Measurements from ENCODE around the gene CREBRF.
A peak's percentile ranks its signal among the peaks of the same experiment; 100 is the strongest.
"Not testable (repeated sequence)": the region's sequence is repeated elsewhere in the genome, so short reads cannot be mapped to it uniquely, and the experiment has no call there.

The CREBRF gene

GRCh38 chr5:173093606-173094005 lies 37.5 kb downstream of the CREBRF start:
- no peak for DNase-seq

- no peak for DNase-seq
These were observed 38.0 kb downstream of the CREBRF start for GRCh38 chr5:173094012-173094661.

- no peak for DNase-seq
These were observed 42.6 kb downstream of the CREBRF start for GRCh38 chr5:173098787-173099186.

- DNase-seq: no peak
These were observed 43.3 kb downstream of the CREBRF start for GRCh38 chr5:173099461-173099860.

GRCh38 chr5:173101245-173101644 lies 45.1 kb downstream of the CREBRF start:
- no peak for DNase-seq

GRCh38 chr5:173103411-173103810 lies 47.3 kb downstream of the CREBRF start:
- no peak for DNase-seq

GRCh38 chr5:173108914-173109313 lies 52.8 kb downstream of the CREBRF start:
- DNase-seq: no peak

GRCh38 chr5:173114536-173114935 lies 58.4 kb downstream of the CREBRF start:
- no peak for DNase-seq

- no peak for DNase-seq
These were observed 63.6 kb downstream of the CREBRF start for GRCh38 chr5:173119719-173120118.

GRCh38 chr5:173123416-173123815 lies 67.3 kb downstream of the CREBRF start:
- no peak for DNase-seq

- DNase-seq: not testable (repeated sequence)
These were observed 76.0 kb downstream of the CREBRF start for GRCh38 chr5:173132166-173132565.

GRCh38 chr5:173138707-173139106 lies 82.6 kb downstream of the CREBRF start:
- DNase-seq: no peak

- no peak for DNase-seq
These were observed 83.5 kb downstream of the CREBRF start for GRCh38 chr5:173139631-173140030.

GRCh38 chr5:173140769-173141168 lies 84.6 kb downstream of the CREBRF start:
- DNase-seq: no peak

- DNase-seq: no peak
These were observed 87.4 kb downstream of the CREBRF start for GRCh38 chr5:173143567-173143966.

- DNase-seq: peak; percentile 98
These were observed 88.3 kb downstream of the CREBRF start, which contains the start of gene BNIP1 for GRCh38 chr5:173144200-173145176. TSS of gene BNIP1 (plus strand) at chr5:173144531. CDS start at chr5:173144546, 15 bp downstream.

- no peak for DNase-seq
These were observed 92.2 kb downstream of the CREBRF start for GRCh38 chr5:173148354-173148753.

- no peak for DNase-seq
These were observed 96.4 kb downstream of the CREBRF start for GRCh38 chr5:173152547-173152946.

- no peak for DNase-seq
These were observed 97.7 kb downstream of the CREBRF start for GRCh38 chr5:173153842-173154241.

GRCh38 chr5:173154619-173155018 lies 98.5 kb downstream of the CREBRF start:
- not testable (repeated sequence) for DNase-seq

GRCh38 chr5:173155912-173156311 lies 99.8 kb downstream of the CREBRF start:
- no peak for DNase-seq

- DNase-seq: no peak
These were observed 102.2 kb downstream of the CREBRF start for GRCh38 chr5:173158366-173158765.

- no peak for DNase-seq
These were observed 103.1 kb downstream of the CREBRF start for GRCh38 chr5:173159256-173159655.

- DNase-seq: no peak
These were observed 105.0 kb downstream of the CREBRF start for GRCh38 chr5:173161148-173161547.
